ENCODE data around the gene RPL3.

RPL3 gene

DNA sequence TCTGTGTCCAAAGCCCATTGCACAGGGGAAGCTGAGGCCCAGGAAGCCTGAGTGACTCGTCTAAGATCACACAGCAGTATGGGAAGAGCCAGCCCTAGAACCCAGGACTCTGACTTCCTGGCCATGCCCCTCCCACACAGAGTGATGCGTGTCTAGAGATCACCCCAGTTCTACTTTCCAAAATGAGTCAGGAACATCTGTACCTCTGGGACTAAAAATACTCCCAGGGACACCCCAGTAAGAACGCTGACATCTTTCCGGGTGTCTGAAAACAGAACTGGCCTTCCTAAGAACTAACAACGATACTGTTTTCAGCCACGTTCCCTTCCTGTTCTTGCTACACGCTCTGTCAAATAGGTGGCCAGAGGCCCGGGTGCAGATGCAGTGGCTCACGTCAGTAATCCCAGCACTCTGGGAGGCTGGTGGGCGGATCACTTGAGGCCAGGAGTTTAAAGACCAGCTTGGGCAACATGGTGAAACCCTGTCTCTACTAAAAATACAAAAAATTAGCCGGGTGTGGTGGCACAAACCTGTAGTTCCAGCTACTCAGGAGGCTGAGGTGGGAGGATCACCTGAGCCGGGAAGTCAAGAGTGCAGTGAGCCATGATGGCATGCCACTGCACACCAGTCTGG is 52.9 kb downstream of the RPL3 start:
- Histone ChIP-seq H3K36me3 (ENCODE audit: control insufficient read depth in 4 of 4, insufficient read depth in 4 of 4, low read length in 3 of 4) (no peaks in the 10 kb centered on the region), H3K9me3 (ENCODE audit: control extremely low read depth in 1 of 5, control insufficient read depth in 4 of 5, insufficient read depth in 2 of 5, low read depth in 1 of 5, low read length in 4 of 5) (peaks cover 0 to 15% (median 13%) of the 10 kb centered on the region in 5 experiments), H3K4me1 (ENCODE audit: control extremely low read depth in 1 of 4, control insufficient read depth in 4 of 4, insufficient read depth in 4 of 4, low read length in 3 of 4) (no peaks in the 10 kb centered on the region), H3K27me3 (replicated peaks in 2 of 5; ENCODE audit: control insufficient read depth in 4 of 5, insufficient read depth in 5 of 5, low read length in 4 of 5) (peaks cover 0 to 62% (median 20%) of the 10 kb centered on the region in 5 experiments), H3K4me3 (ENCODE audit: control insufficient read depth in 1 of 7, extremely low read depth in 1 of 7, insufficient read depth in 4 of 7, low read depth in 2 of 7, low read length in 6 of 7) (no peak overlapping the region), H3K27ac (ENCODE audit: insufficient read depth in 1 of 2, low read depth in 1 of 2, low read length in 2 of 2, poor library complexity in 1 of 2, severe bottlenecking in 2 of 2) (no peak overlapping the region)
- ChIA-PET POLR2A (interaction anchor here (0.6 kb wide), 1 partner anchor 83 kb away, joined by 3 read pairs; the partner anchor contains the start of gene SYNGR1), CTCF (no interaction called here)
- WGBS (ENCODE audit: insufficient coverage): 68% methylated on average over 10 of the region's 12 CpGs
- DNase-seq: no peak

DNA sequence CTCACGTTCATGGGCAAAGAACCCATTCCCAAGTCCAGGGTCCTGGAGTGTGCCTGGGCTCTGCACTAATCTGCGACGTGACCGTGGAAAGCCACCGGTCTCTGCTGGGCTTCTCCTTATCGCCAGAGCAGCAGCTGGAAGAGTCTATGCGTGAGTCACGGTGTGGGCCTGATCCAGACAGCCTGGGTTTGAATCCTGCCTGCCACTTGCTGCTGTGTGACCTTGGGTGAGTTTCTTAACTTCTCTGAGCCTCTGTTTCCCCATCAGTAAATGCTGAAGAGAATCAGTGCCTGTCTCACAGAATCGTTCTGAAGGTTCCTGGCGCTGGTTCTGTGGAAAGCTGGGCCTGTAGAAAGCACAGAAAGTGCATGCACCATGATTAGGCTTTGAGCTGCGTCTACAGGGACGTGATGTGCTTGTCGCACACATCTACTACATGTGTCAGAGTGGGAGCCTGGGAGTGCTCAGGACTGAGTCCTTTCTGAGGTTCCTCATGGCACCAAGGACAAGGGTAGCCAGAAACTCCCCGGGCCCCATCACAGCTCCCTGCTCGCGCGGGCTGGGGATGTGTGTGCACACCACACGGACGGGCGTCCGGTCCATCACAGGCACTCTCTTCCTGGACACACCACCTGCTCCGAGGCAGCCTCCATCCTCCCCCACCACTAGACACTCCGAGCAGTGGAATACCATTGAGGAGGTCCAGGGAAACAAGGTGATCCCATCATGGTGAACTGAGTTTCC is 54.1 kb downstream of the RPL3 start:
- Histone ChIP-seq H3K4me1 (ENCODE audit: control extremely low read depth in 1 of 4, control insufficient read depth in 4 of 4, insufficient read depth in 4 of 4, low read length in 3 of 4) (no peaks in the 10 kb centered on the region), H3K36me3 (ENCODE audit: control insufficient read depth in 4 of 4, insufficient read depth in 4 of 4, low read length in 3 of 4) (no peaks in the 10 kb centered on the region), H3K9me3 (ENCODE audit: control extremely low read depth in 1 of 5, control insufficient read depth in 4 of 5, insufficient read depth in 2 of 5, low read depth in 1 of 5, low read length in 4 of 5) (peaks cover 0 to 16% (median 10%) of the 10 kb centered on the region in 5 experiments), H3K27me3 (replicated peaks in 2 of 5; ENCODE audit: control insufficient read depth in 4 of 5, insufficient read depth in 5 of 5, low read length in 4 of 5) (peaks cover 0 to 60% (median 15%) of the 10 kb centered on the region in 5 experiments), H3K27ac (ENCODE audit: insufficient read depth in 1 of 2, low read depth in 1 of 2, low read length in 2 of 2, poor library complexity in 1 of 2, severe bottlenecking in 2 of 2) (no peak overlapping the region), H3K4me3 (ENCODE audit: control insufficient read depth in 1 of 7, extremely low read depth in 1 of 7, insufficient read depth in 4 of 7, low read depth in 2 of 7, low read length in 6 of 7) (no peak overlapping the region)
- WGBS (ENCODE audit: insufficient coverage): 92% methylated on average over 15 of the region's 23 CpGs
- ChIA-PET CTCF (no interaction called here), POLR2A (no interaction called here)
- no peak for DNase-seq

DNA sequence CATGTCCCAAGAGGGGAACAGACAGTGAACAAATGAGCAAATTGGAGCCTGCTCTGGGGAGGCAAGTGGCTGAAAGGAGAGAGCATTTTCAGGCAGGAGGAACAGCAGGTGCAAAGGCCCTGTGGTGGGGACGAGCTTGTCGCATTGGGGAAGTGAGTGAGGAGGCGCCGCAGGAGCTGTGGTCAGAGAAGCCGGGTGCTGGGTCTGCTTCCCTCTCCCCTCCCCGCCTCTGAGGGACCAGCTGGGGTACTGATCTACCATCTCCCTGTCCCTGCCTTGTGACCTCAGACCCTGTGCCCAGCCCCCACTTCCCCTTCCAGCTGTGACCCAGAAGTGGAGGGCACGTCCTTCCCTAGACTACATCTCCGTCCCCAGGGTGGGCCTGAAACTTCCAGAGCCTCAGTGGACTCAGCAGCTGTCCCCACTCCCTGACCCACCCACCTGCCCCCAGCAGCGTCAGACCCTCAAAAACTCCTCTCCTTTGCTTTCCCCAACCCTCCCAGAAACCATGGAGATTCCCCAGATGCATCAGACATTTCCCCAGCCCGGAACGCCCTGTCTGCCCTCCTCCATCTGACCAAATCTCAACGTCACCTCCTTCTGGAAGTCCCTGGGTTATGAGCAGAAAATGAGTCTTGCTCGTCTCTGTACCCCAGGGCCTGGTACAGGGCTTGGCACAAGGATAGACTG is 54.9 kb downstream of the RPL3 start:
- peaks cover 0 to 16% (median 10%) of the 10 kb centered on the region in 5 experiments for H3K9me3 ChIP-seq (ENCODE audit: control extremely low read depth in 1 of 5, control insufficient read depth in 4 of 5, insufficient read depth in 2 of 5, low read depth in 1 of 5, low read length in 4 of 5)
- no peaks in the 10 kb centered on the region for H3K36me3 ChIP-seq (ENCODE audit: control insufficient read depth in 4 of 4, insufficient read depth in 4 of 4, low read length in 3 of 4)
- ChIA-PET POLR2A (no interaction called here), CTCF (interaction anchor here (1.0 kb wide), 1 partner anchor 45 kb away, joined by 3 read pairs; no protein-coding TSS in a partner anchor)
- 51% methylated on average over 11 of the region's 13 CpGs for WGBS (ENCODE audit: insufficient coverage)
- peak in 2 of 3 donors; percentile 61 to 67 for DNase-seq
- H3K4me3 ChIP-seq (ENCODE audit: control insufficient read depth in 1 of 7, extremely low read depth in 1 of 7, insufficient read depth in 4 of 7, low read depth in 2 of 7, low read length in 6 of 7): no peak overlapping the region
- no peak overlapping the region for H3K27ac ChIP-seq (ENCODE audit: insufficient read depth in 1 of 2, low read depth in 1 of 2, low read length in 2 of 2, poor library complexity in 1 of 2, severe bottlenecking in 2 of 2)
- H3K4me1 ChIP-seq (ENCODE audit: control extremely low read depth in 1 of 4, control insufficient read depth in 4 of 4, insufficient read depth in 4 of 4, low read length in 3 of 4): no peaks in the 10 kb centered on the region
- H3K27me3 ChIP-seq (replicated peaks in 2 of 5; ENCODE audit: control insufficient read depth in 4 of 5, insufficient read depth in 5 of 5, low read length in 4 of 5): peaks cover 0 to 58% (median 17%) of the 10 kb centered on the region in 5 experiments

DNA sequence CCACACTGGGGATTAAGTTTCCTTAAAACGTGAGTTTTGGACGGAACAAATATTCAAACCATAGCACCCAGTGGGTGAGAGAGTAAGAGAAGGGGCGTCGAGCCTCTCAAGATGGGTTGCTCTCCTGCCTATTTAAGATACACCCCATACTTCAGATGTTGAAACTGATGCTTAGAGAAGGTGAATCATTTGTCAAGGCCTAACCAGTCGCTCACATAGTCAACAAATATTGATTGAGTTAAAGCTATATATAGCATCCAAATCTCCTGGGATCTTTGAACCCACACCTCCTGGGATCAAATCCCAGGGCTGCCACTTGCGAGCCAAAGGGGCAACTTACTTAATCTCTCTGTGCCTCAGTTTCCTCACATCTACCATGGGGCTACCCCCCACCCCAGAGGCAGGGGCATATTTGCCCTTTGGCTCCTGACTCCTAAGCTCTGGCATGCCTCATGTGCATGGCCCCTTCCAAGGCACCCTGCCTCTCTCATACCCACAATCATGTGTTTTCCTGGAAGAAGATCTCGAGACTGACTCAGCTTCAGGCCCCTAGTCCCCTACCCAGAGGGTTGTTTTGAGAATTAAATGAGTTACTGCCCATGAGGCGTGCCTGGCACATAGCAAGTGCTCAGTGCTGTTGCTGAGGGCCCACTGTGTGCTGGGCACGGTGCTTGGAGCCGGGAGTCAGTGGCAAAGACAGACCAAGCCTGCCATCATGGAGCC is 55.6 kb downstream of the RPL3 start:
- Histone ChIP-seq H3K36me3 (ENCODE audit: control insufficient read depth in 4 of 4, insufficient read depth in 4 of 4, low read length in 3 of 4) (no peaks in the 10 kb centered on the region), H3K27me3 (replicated peaks in 2 of 5; ENCODE audit: control insufficient read depth in 4 of 5, insufficient read depth in 5 of 5, low read length in 4 of 5) (peaks cover 0 to 51% (median 17%) of the 10 kb centered on the region in 5 experiments), H3K4me3 (ENCODE audit: control insufficient read depth in 1 of 7, extremely low read depth in 1 of 7, insufficient read depth in 4 of 7, low read depth in 2 of 7, low read length in 6 of 7) (no peak overlapping the region), H3K4me1 (ENCODE audit: control extremely low read depth in 1 of 4, control insufficient read depth in 4 of 4, insufficient read depth in 4 of 4, low read length in 3 of 4) (no peaks in the 10 kb centered on the region), H3K9me3 (ENCODE audit: control extremely low read depth in 1 of 5, control insufficient read depth in 4 of 5, insufficient read depth in 2 of 5, low read depth in 1 of 5, low read length in 4 of 5) (peaks cover 0 to 16% (median 10%) of the 10 kb centered on the region in 5 experiments), H3K27ac (ENCODE audit: insufficient read depth in 1 of 2, low read depth in 1 of 2, low read length in 2 of 2, poor library complexity in 1 of 2, severe bottlenecking in 2 of 2) (no peak overlapping the region)
- POLR2A ChIA-PET: no interaction called here
- 94% methylated on average over 4 of the region's 10 CpGs for WGBS (ENCODE audit: insufficient coverage)
- DNase-seq: no peak
- CTCF ChIA-PET: interaction anchor here (1.0 kb wide), 2 partner anchors 43 to 45 kb away, joined by 3 read pairs; no protein-coding TSS in a partner anchor

Measured in common myeloid progenitor, CD34-positive (primary cell).